Measurements from ENCODE around the gene HSDL1. TPM values are rescaled to one million over a fixed set of nuclear protein-coding genes. Genes with fewer than 3 reads are reported as not detected.

The HSDL1 gene
- 8.2 and 9.0 TPM in 2 replicates for total RNA-seq

GRCh38 chr16:84144859-84145639 lies at the start of gene HSDL1, which contains the start of gene DNAAF1:
Gene HSDL1, minus strand, starts transcription at chr16:84145177. Its CDS starts 13,856 bp downstream, at chr16:84131321.
Gene DNAAF1, plus strand, starts transcription at chr16:84145308. Its CDS starts 133 bp downstream, at chr16:84145441.

GRCh38 chr16:84190731-84191388 lies 45.9 kb upstream of the HSDL1 start, which contains the start of gene ADAD2:
Gene ADAD2, plus strand, starts transcription at chr16:84191157. Its CDS starts 74 bp downstream, at chr16:84191231.

GRCh38 chr16:84186685-84187437 lies 41.9 kb upstream of the HSDL1 start, which contains the start of gene TAF1C:
Gene TAF1C, minus strand, starts transcription at chr16:84187057. Its CDS starts 2,069 bp downstream, at chr16:84184988.

DNA sequence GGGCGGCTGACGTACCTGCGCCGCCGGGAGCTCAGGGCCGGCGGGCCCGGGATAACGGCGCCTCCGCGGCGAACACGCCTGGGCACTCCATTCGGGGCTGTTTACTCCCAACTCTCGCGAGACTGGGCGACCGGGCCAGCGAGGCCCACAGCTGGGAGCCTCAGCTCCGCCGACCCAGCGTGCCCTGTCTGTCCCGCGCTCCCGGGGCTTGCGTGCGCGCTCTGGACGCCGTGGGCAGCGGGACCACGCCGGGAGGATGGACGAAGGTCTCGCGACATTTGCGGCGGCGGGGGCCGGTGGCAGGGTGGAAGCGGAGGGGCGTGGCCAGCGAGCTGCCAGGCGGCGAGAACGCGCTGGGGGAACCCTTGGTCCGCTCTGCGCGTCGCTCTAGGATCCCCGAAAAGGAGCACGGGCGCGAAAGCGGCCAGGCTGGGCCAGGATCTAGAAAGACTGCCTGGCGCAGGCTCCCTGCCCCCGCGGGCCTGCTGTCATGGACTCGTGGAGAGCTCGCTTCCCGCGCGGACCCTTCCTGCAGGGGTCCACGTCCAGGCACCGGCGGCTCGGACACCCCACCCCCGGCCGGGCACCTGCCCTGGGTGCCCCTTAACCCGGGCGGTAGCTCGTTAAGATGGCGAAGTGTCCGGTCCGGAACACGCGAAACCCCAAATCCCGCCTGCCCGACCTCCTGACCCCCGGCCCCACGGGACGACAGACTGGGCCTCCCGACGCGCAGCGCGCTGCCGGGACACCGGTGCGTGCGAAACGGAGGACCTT lies 28.1 kb downstream of the HSDL1 start, which contains the start of gene MBTPS1:
TSS of gene MBTPS1 (minus strand) at position 223 of the 774 bp plus-strand sequence. CDS start 15,159 bp downstream, outside the sequence.

Other genes starting within 250 kb of the HSDL1 start
- gene MLYCD, start 246.1 kb downstream of the HSDL1 start, total RNA-seq = 3.0 and 3.2 TPM in 2 replicates
- gene OSGIN1, start 191.9 kb downstream of the HSDL1 start, total RNA-seq = 10.2 and 10.7 TPM in 2 replicates
- gene NECAB2, start 176.9 kb downstream of the HSDL1 start, total RNA-seq = not detected in 2 replicates
- not detected in 2 replicates for gene SLC38A8, start 102.4 kb downstream of the HSDL1 start, total RNA-seq
- 80.7 and 81.0 TPM in 2 replicates for gene MBTPS1, start 28.2 kb downstream of the HSDL1 start, total RNA-seq
- gene DNAAF1, start 131 bp upstream of the HSDL1 start, total RNA-seq = not detected in 2 replicates
- 11.4 and 14.3 TPM in 2 replicates for gene TAF1C, start 41.9 kb upstream of the HSDL1 start, total RNA-seq
- gene ADAD2, start 46.0 kb upstream of the HSDL1 start, total RNA-seq = not detected in 2 replicates
- gene KCNG4, start 94.8 kb upstream of the HSDL1 start, total RNA-seq = not detected in 2 replicates
- 0.10 TPM in 1 of 2 replicates, not detected in the other for gene WFDC1, start 149.7 kb upstream of the HSDL1 start, total RNA-seq
- gene ATP2C2, start 223.4 kb upstream of the HSDL1 start, total RNA-seq = not detected in 2 replicates

Measured in cardiac ventricle fibroblast (primary cell).